Peyer's patch (tissue), 4 donors: ENCODE data around the gene PATZ1.

ENCODE experiments used
- CTCF ChIP-seq, 6 experiments: fragments of 450-650 bp in 4 of 6; fragments of 200-600 bp in 2 of 6; sonication (generic) in 1 of 6; IDR thresholded peaks; one replicate each; pipeline ENCODE4 v1.5.1; 2017 to 2019; ENCODE audit warnings: antibody characterized with exemption in 6 of 6, mild to moderate bottlenecking in 3 of 6, moderate library complexity in 1 of 6
- POLR2A ChIP-seq, 2 donors: fragments of 450-650 bp; IDR thresholded peaks; one replicate each; pipeline ENCODE4 v1.5.1; 2017; ENCODE audit warnings: antibody characterized with exemption in 2 of 2, mild to moderate bottlenecking in 2 of 2, moderate library complexity in 2 of 2

- TF ChIP-seq CTCF (IDR thresholded peaks at IDR 0.05) (no peak), POLR2A (IDR thresholded peaks at IDR 0.05) (no peak)
These were observed 50.8 kb downstream of the PATZ1 start for GRCh38 chr22:31295360-31295759.
